Mesenchymal stem cell (in vitro differentiated cells and primary cell): ENCODE measurements around the gene CCDC187.
A peak's percentile ranks its signal among the peaks of the same experiment; 100 is the strongest.

Source experiments
- DNase-seq: peaks from one replicate; pipeline ENCODE4 v3.0.0-alpha.2; 2013
- H2AFZ ChIP-seq: one replicate; pipeline ENCODE4 v1.6.1; 2013; ENCODE audit warnings: low read depth, mild to moderate bottlenecking, control low read depth, inconsistent platforms, low read length, moderate library complexity
- H2AK5ac ChIP-seq: 2 replicates; pipeline ENCODE4 v1.6.1; 2013; ENCODE audit warnings: low read length, moderate library complexity, mild to moderate bottlenecking, inconsistent platforms; ENCODE audit not compliant: severe bottlenecking
- H2BK120ac ChIP-seq: one replicate; pipeline ENCODE4 v1.6.1; 2013; ENCODE audit warnings: low read depth, mild to moderate bottlenecking, inconsistent platforms, low read length, moderate library complexity
- H2BK12ac ChIP-seq, 2 experiments: one replicate each; pipeline ENCODE4 v1.6.1; 2013; ENCODE audit warnings: inconsistent platforms in 2 of 2, low read length in 2 of 2, mild to moderate bottlenecking in 2 of 2, moderate library complexity in 2 of 2, control low read depth in 1 of 2
- H2BK15ac ChIP-seq: one replicate; pipeline ENCODE4 v1.6.1; 2013; ENCODE audit warnings: mild to moderate bottlenecking, low read depth, inconsistent platforms; ENCODE audit not compliant: poor library complexity, severe bottlenecking
- H2BK5ac ChIP-seq: 2 replicates; pipeline ENCODE4 v1.6.1; 2013; ENCODE audit warnings: low read depth, mild to moderate bottlenecking, low read length, control low read depth, inconsistent platforms; ENCODE audit not compliant: poor library complexity, severe bottlenecking
- H3K14ac ChIP-seq, 2 experiments: one replicate each; pipeline ENCODE4 v1.6.1; 2013; ENCODE audit warnings: inconsistent platforms in 2 of 2, low read length in 2 of 2, control low read depth in 1 of 2, mild to moderate bottlenecking in 1 of 2, moderate library complexity in 1 of 2
- H3K18ac ChIP-seq, 2 experiments: one replicate each; pipeline ENCODE4 v1.6.1; 2013; ENCODE audit warnings: inconsistent platforms in 2 of 2, low read length in 2 of 2, control low read depth in 1 of 2, low read depth in 1 of 2, mild to moderate bottlenecking in 1 of 2
- H3K23ac ChIP-seq, 2 experiments: one replicate each; pipeline ENCODE4 v1.6.1; 2013; ENCODE audit warnings: inconsistent platforms in 2 of 2, low read length in 2 of 2, mild to moderate bottlenecking in 2 of 2, moderate library complexity in 2 of 2, control low read depth in 1 of 2
- H3K27ac ChIP-seq: 2 replicates; pipeline ENCODE4 v1.5.1; 2013; ENCODE audit warnings: mild to moderate bottlenecking, moderate library complexity, low read length, control low read depth, inconsistent platforms; ENCODE audit not compliant: poor library complexity, severe bottlenecking
- H3K27me3 ChIP-seq, 2 experiments: 2 replicates each; pipeline versions ENCODE4 v1.6.1 to v1.7.0; 2013; ENCODE audit warnings: low read length in 2 of 2, mild to moderate bottlenecking in 2 of 2, moderate library complexity in 2 of 2, control low read depth in 1 of 2, inconsistent platforms in 1 of 2; ENCODE audit not compliant: control insufficient read depth in 1 of 2, insufficient read depth in 1 of 2
- H3K36me3 ChIP-seq, 2 experiments: 2 replicates each; pipeline versions ENCODE4 v1.6.1 to v1.7.0; 2013; ENCODE audit warnings: low read length in 2 of 2, control low read depth in 1 of 2, inconsistent platforms in 1 of 2, low read depth in 1 of 2, mild to moderate bottlenecking in 1 of 2; ENCODE audit not compliant: insufficient read depth in 2 of 2, control insufficient read depth in 1 of 2
- H3K4ac ChIP-seq, 2 experiments: one replicate each; pipeline ENCODE4 v1.6.1; 2013; ENCODE audit warnings: inconsistent platforms in 2 of 2, low read length in 2 of 2, mild to moderate bottlenecking in 2 of 2, moderate library complexity in 2 of 2, control low read depth in 1 of 2, low read depth in 1 of 2
- H3K4me1 ChIP-seq: 2 replicates; pipeline ENCODE4 v1.6.1; 2013; ENCODE audit warnings: low read depth, low read length, control low read depth; ENCODE audit not compliant: control insufficient read depth, insufficient read depth
- H3K4me2 ChIP-seq: 2 replicates; pipeline ENCODE4 v1.6.1; 2013; ENCODE audit warnings: low read length, mild to moderate bottlenecking, inconsistent platforms; ENCODE audit not compliant: poor library complexity, severe bottlenecking
- H3K4me3 ChIP-seq, 2 experiments: 2 replicates each; pipeline versions ENCODE4 v1.5.1 to v1.7.0; 2013; ENCODE audit warnings: low read length in 2 of 2, mild to moderate bottlenecking in 2 of 2, control low read depth in 1 of 2, low read depth in 1 of 2; ENCODE audit not compliant: insufficient read depth in 1 of 2
- H3K79me1 ChIP-seq: replicated peaks from 2 replicates; pipeline ENCODE4 v1.6.1; 2013; ENCODE audit warnings: mild to moderate bottlenecking, control low read depth, low read length, inconsistent platforms; ENCODE audit not compliant: poor library complexity, severe bottlenecking
- H3K9ac ChIP-seq: 2 replicates; pipeline ENCODE4 v1.7.0; 2013; ENCODE audit warnings: mild to moderate bottlenecking, low read length, moderate library complexity
- H3K9me3 ChIP-seq: 2 replicates; pipeline ENCODE4 v1.7.0; 2013; ENCODE audit warnings: mild to moderate bottlenecking, low read length; ENCODE audit not compliant: control insufficient read depth
- H4K8ac ChIP-seq: one replicate; pipeline ENCODE4 v1.6.1; 2013; ENCODE audit warnings: inconsistent platforms, mild to moderate bottlenecking, low read length, moderate library complexity
- H4K91ac ChIP-seq: one replicate; pipeline ENCODE4 v1.6.1; 2013; ENCODE audit warnings: mild to moderate bottlenecking, low read length, inconsistent platforms
- WGBS: methylation state at CpG from one replicate; pipeline ENCODE4 v1.1.7; 2013; ENCODE audit warnings: mixed read lengths; 5-methylcytosine and 5-hydroxymethylcytosine counted together

Gene CCDC187

DNA sequence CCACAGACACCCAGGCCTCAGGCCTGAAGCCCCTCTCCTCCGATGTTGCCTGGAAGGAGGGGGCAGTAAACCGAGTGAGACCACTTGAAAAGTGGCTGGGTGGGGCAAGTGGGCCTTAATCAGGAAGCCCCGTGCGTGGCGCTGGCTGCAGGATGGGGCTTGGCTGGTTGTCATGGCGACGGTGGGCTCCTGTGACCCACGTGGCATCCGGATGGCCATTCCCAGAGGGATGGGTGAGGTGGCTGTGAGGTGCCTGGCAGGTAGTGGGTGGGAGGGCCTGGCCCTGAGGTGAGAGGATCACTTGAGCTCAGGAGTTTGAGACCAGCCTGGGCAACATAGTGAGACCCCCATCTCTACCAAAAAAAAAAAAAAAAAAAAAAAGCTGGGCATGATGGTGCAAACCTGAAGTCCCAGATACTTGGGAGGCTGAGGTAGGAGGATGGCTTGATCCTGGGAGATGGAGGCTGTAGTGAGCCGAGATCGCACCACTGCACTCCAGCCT lies 28.6 kb upstream of the CCDC187 start:
- H3K4ac ChIP-seq: no peak overlapping the region
- no peak for DNase-seq
- no peak overlapping the region for H3K4me2 ChIP-seq
- H3K4me1 ChIP-seq: peaks cover 81% of the 10 kb centered on the region
- H3K14ac ChIP-seq: no peak overlapping the region
- peaks cover 13 to 79% of the 10 kb centered on the region in 2 experiments for H3K36me3 ChIP-seq
- H3K27ac ChIP-seq: no peak overlapping the region
- H3K4me3 ChIP-seq: no peak overlapping the region
- H4K8ac ChIP-seq: no peak overlapping the region
- H2BK12ac ChIP-seq: no peak overlapping the region
- no peak overlapping the region for H3K23ac ChIP-seq
- H2AFZ ChIP-seq: no peak overlapping the region
- H4K91ac ChIP-seq: no peak overlapping the region
- H2BK15ac ChIP-seq: no peak overlapping the region
- peaks cover 23% of the 10 kb centered on the region for H3K79me1 ChIP-seq
- no peaks in the 10 kb centered on the region for H3K27me3 ChIP-seq
- no peak overlapping the region for H3K9ac ChIP-seq
- 95% methylated on average over 8 of the region's 11 CpGs for WGBS
- H3K9me3 ChIP-seq: no peaks in the 10 kb centered on the region
- H2AK5ac ChIP-seq: no peak overlapping the region
- no peak overlapping the region for H2BK120ac ChIP-seq
- H3K18ac ChIP-seq: no peak overlapping the region
- H2BK5ac ChIP-seq: no peak overlapping the region

DNA sequence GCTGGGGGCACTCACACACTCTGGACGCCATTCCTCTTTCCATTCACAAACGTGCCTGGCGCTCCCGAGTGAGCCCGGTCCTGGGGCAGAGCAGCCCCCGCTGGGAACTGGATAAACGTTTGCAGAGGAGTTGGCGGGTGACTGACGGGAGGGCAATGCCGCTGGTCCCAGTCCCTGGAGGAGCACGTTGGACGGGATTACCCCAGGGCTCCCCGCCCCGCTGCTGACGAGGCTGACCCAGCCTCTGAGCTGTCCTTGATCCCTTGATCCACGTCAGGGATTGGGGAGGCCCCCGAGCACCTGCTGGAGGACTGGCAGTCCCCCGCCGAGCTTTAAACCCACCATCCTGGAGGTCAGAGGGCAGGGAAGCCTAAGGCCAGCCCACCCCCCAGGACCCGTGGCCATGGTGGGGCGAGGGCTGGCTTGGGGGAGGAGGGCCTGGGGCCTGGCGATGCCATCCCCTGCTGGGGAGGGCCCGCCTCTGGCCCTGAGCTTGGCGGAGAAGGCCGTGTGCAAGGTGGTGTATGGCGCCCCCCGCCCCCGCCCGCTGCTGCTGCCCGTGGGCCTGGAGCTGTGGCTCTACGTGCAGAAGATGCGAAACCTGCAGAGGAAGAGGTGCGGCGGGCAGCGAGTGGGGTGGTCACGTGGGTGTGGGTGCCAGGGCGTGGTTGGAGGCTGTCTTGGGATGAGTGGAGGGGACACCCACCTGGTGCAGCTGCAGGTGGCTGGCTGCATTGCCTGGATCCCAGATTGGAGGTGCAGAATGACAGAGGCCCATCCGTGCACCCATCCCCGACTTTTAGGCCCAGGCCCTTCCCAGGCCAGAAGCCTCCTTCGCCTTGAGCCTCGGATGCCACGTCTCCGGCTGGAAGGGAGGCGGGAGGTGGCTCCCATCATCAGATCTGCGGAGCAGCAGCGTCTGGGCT lies 27.9 kb upstream of the CCDC187 start:
- H2BK120ac ChIP-seq: no peak overlapping the region
- no peak overlapping the region for H3K18ac ChIP-seq
- peaks cover 84% of the 10 kb centered on the region for H3K4me1 ChIP-seq
- H2BK5ac ChIP-seq: no peak overlapping the region
- H2AFZ ChIP-seq: no peak overlapping the region
- no peak overlapping the region for H2AK5ac ChIP-seq
- peaks cover 23% of the 10 kb centered on the region for H3K79me1 ChIP-seq
- no peak overlapping the region for H3K4ac ChIP-seq
- no peak overlapping the region for H3K27ac ChIP-seq
- peak overlapping the region; percentile 19 for H4K8ac ChIP-seq
- no peak overlapping the region for H2BK12ac ChIP-seq
- peaks cover 6 to 72% of the 10 kb centered on the region in 2 experiments for H3K36me3 ChIP-seq
- no peak overlapping the region for H3K4me3 ChIP-seq
- H4K91ac ChIP-seq: no peak overlapping the region
- no peaks in the 10 kb centered on the region for H3K27me3 ChIP-seq
- WGBS: 94% methylated on average over 46 of the region's 46 CpGs
- no peak overlapping the region for H3K4me2 ChIP-seq
- no peak overlapping the region for H3K14ac ChIP-seq
- no peak overlapping the region for H2BK15ac ChIP-seq
- DNase-seq: no peak
- H3K9ac ChIP-seq: no peak overlapping the region
- H3K9me3 ChIP-seq: no peaks in the 10 kb centered on the region
- no peak overlapping the region for H3K23ac ChIP-seq

DNA sequence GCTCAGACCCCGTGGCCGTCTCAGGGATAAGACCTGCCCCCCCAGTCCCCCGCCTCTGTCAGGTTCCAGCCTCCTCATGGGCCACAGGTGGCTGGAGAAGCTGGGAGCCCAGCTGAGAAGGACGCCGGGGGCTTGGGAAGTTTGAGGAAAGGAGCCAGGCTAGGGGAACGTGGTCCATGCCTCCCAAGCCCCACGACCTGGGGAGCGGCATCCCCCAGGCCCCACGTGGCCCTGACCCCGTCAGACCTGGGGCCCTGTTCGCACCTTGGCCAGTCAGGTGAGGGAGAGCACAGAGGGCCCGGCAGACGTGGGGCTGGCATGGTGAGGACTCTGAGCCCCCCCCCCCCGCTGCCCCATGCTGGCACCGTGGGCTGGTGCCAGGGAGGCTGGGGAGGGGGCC lies 27.1 kb upstream of the CCDC187 start:
- no peak for DNase-seq
- H3K36me3 ChIP-seq: peaks cover 0 to 64% of the 10 kb centered on the region in 2 experiments
- peaks cover 84% of the 10 kb centered on the region for H3K4me1 ChIP-seq
- H3K14ac ChIP-seq: no peak overlapping the region
- no peaks in the 10 kb centered on the region for H3K9me3 ChIP-seq
- H3K18ac ChIP-seq: no peak overlapping the region
- WGBS: 97% methylated on average over 13 of the region's 15 CpGs
- H3K4me2 ChIP-seq: no peak overlapping the region
- no peak overlapping the region for H2BK15ac ChIP-seq
- H3K9ac ChIP-seq: no peak overlapping the region
- H4K8ac ChIP-seq: no peak overlapping the region
- peaks cover 20% of the 10 kb centered on the region for H3K79me1 ChIP-seq
- H2AK5ac ChIP-seq: no peak overlapping the region
- no peak overlapping the region for H3K4ac ChIP-seq
- no peaks in the 10 kb centered on the region for H3K27me3 ChIP-seq
- no peak overlapping the region for H2BK5ac ChIP-seq
- H2BK120ac ChIP-seq: no peak overlapping the region
- H2AFZ ChIP-seq: no peak overlapping the region
- no peak overlapping the region for H3K27ac ChIP-seq
- no peak overlapping the region for H3K4me3 ChIP-seq
- H4K91ac ChIP-seq: no peak overlapping the region
- no peak overlapping the region for H3K23ac ChIP-seq
- no peak overlapping the region for H2BK12ac ChIP-seq

DNA sequence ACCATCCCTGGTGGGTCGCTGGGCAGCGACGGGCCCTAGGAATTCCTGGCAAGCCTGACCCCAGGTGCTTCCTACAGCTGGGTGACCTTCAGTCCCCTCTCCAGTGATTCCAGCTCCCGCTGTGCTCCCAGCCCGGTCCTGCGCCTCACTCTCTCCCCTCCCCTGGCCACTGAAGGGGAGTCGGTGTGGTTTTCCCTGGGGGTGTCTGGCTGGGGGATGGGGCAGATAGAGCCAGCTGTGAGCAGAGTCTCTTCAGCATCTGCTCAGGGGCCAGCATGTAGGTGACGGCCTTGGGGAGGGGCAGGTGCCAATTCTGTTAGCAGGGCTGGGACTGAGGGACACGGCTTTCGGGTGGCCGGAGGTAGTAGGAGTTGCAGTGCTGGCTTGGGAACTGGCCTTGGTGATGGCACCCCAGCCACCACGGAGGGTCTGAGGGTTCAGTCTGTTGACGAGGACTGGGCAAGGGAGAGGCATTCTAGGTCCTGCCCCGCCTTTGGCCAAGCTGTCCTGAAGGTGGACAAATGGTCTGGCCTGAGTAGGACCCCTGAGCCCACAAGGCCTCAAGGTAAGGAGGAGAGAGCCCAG lies 26.6 kb upstream of the CCDC187 start:
- Histone ChIP-seq H3K9ac (no peak overlapping the region), H2AFZ (no peak overlapping the region), H3K27ac (no peak overlapping the region), H2BK15ac (no peak overlapping the region), H2BK12ac (peak overlapping the region in 1 of 2 experiments; percentile 29), H3K79me1 (peaks cover 20% of the 10 kb centered on the region), H2AK5ac (no peak overlapping the region), H2BK5ac (no peak overlapping the region), H3K23ac (no peak overlapping the region), H3K4me1 (peaks cover 84% of the 10 kb centered on the region), H3K18ac (no peak overlapping the region), H3K14ac (no peak overlapping the region), H3K27me3 (no peaks in the 10 kb centered on the region), H3K4ac (no peak overlapping the region), H2BK120ac (no peak overlapping the region), H3K9me3 (no peaks in the 10 kb centered on the region), H3K4me2 (peak overlapping the region; percentile 2), H4K91ac (peak overlapping the region; percentile 52), H3K4me3 (no peak overlapping the region), H3K36me3 (peaks cover 0 to 59% of the 10 kb centered on the region in 2 experiments), H4K8ac (no peak overlapping the region)
- DNase-seq: no peak
- WGBS: 93% methylated on average over 14 of the region's 14 CpGs
